SK-MEL-5 (cell line): ENCODE results near the gene TMPRSS7. TPM values are rescaled to one million over a fixed set of nuclear protein-coding genes. Genes with fewer than 3 reads are reported as not detected.

Source experiments
- DNase-seq: peaks from one replicate; pipeline ENCODE4 v3.0.0-alpha.2; 2016; ENCODE audit warnings: low read depth, low spot score
- in situ Hi-C: cut with HindIII; loops from 2 replicates; pipeline ENCODE4 v1.10.0; 2016; ENCODE audit warnings: low sequenced_read_pairs, high pct_unique_total_duplicates, low pct_unique_long_range_greater_than_20kb
- polyA plus RNA-seq, 2 experiments: library from polyadenylated mRNA; depleted of rRNA; stranded (reverse); fragments of >200 nt; gene quantifications; 2 replicates each; pipeline ENCODE4 v1.2.3, GENCODE V29; 2015
- total RNA-seq: library from RNA; depleted of rRNA; stranded (reverse); fragments of >200 nt; shearing (Covaris generic); gene quantifications from 2 replicates; pipeline ENCODE4 v1.2.3, GENCODE V29; 2014; rRNA removed

TMPRSS7 gene
- not detected in 2 replicates for total RNA-seq
- not detected in 2 replicates for polyA plus RNA-seq (2015; cell fraction: cytosol; rRNA removed)
- polyA plus RNA-seq (2015; cell fraction: nucleus; rRNA removed): 0.58 TPM in 1 of 2 replicates, not detected in the other

GRCh38 chr3:112034436-112034835, at the start of gene TMPRSS7:
Gene TMPRSS7, plus strand, starts transcription at chr3:112034736. Its CDS starts 110 bp downstream, at chr3:112034846.
- in situ Hi-C loops: no loop called here
- DNase-seq: no peak

- in situ Hi-C loops: no loop called here
- DNase-seq: no peak
Measured at GRCh38 chr3:111986800-111987199, 47.7 kb upstream of the TMPRSS7 start.

- peak; percentile 79 for DNase-seq
- in situ Hi-C loops: no loop called here
Measured at GRCh38 chr3:111989061-111989678, 45.4 kb upstream of the TMPRSS7 start.

GRCh38 chr3:111993038-111993437, 41.5 kb upstream of the TMPRSS7 start:
- DNase-seq: no peak
- in situ Hi-C loops: no loop called here

GRCh38 chr3:111998636-111999483, 35.7 kb upstream of the TMPRSS7 start, which contains the start of gene TAGLN3:
Gene TAGLN3, plus strand, starts transcription at chr3:111998922. Its CDS starts 501 bp downstream, at chr3:111999423.
- DNase-seq: no peak
- in situ Hi-C loops: no loop called here

- in situ Hi-C loops: no loop called here
- DNase-seq: no peak
Measured at GRCh38 chr3:111999484-112000324, 34.8 kb upstream of the TMPRSS7 start.

GRCh38 chr3:112000367-112000771, 34.2 kb upstream of the TMPRSS7 start:
- in situ Hi-C loops: no loop called here

GRCh38 chr3:112000966-112001365, 33.6 kb upstream of the TMPRSS7 start:
- DNase-seq: no peak
- in situ Hi-C loops: no loop called here

More at GRCh38 chr3:112000367-112000771, 34.2 kb upstream of the TMPRSS7 start:
- no peak for DNase-seq

- in situ Hi-C loops: no loop called here
- DNase-seq: no peak
Measured at GRCh38 chr3:112001526-112001925, 33.0 kb upstream of the TMPRSS7 start.

GRCh38 chr3:112002096-112002971, 32.2 kb upstream of the TMPRSS7 start:
- no peak for DNase-seq
- in situ Hi-C loops: no loop called here

- DNase-seq: no peak
Measured at GRCh38 chr3:112003321-112004080, 31.0 kb upstream of the TMPRSS7 start.

GRCh38 chr3:112004187-112004586, 30.3 kb upstream of the TMPRSS7 start:
- in situ Hi-C loops: no loop called here
- no peak for DNase-seq

More at GRCh38 chr3:112003321-112004080, 31.0 kb upstream of the TMPRSS7 start:
- in situ Hi-C loops: no loop called here

GRCh38 chr3:112004669-112005068, 29.9 kb upstream of the TMPRSS7 start:
- in situ Hi-C loops: no loop called here
- DNase-seq: no peak

GRCh38 chr3:112005091-112005672, 29.4 kb upstream of the TMPRSS7 start:
- DNase-seq: no peak
- in situ Hi-C loops: no loop called here

- no peak for DNase-seq
- in situ Hi-C loops: no loop called here
Measured at GRCh38 chr3:112007633-112008032, 26.9 kb upstream of the TMPRSS7 start.

- no peak for DNase-seq
- in situ Hi-C loops: no loop called here
Measured at GRCh38 chr3:112009670-112010069, 24.9 kb upstream of the TMPRSS7 start.
